Gastroesophageal sphincter (tissue), 4 donors: ENCODE measurements around the gene ZBTB34. TPM values are rescaled to one million over a fixed set of nuclear protein-coding genes. Genes with fewer than 3 reads are reported as not detected.

Source experiments
- ATAC-seq: fragments of 150-250 bp; one replicate; pipeline ENCODE4 v1.9.1; 2016; ENCODE audit warnings: mild to moderate bottlenecking, moderate library complexity
- H3K27ac ChIP-seq, 4 donors: fragments of 200-600 bp; sonication (generic) in 3 of 4; 1 replicate in 3 of 4; 2 replicates in 1 of 4; pipeline ENCODE4 v1.5.1; 2016 to 2019
- H3K27me3 ChIP-seq: fragments of 200-600 bp; sonication (generic); one replicate; pipeline ENCODE4 v1.5.1; 2019
- H3K36me3 ChIP-seq, 2 donors: fragments of 200-600 bp; sonication (generic); one replicate each; pipeline ENCODE4 v1.5.1; 2019; ENCODE audit warnings: control low read depth in 1 of 2
- H3K4me1 ChIP-seq, 3 donors: fragments of 200-600 bp; sonication (generic); 1 replicate in 2 of 3; 2 replicates in 1 of 3; pipeline ENCODE4 v1.5.1; 2016 to 2019; ENCODE audit warnings: control low read depth in 2 of 3
- H3K4me3 ChIP-seq, 2 donors: fragments of 200-600 bp; sonication (generic); one replicate each; pipeline ENCODE4 v1.5.1; 2019; ENCODE audit warnings: mild to moderate bottlenecking in 1 of 2, moderate library complexity in 1 of 2
- H3K9me3 ChIP-seq, 3 donors: fragments of 200-600 bp; sonication (generic); one replicate each; pipeline ENCODE4 v1.5.1; 2017 to 2019; ENCODE audit warnings: control low read depth in 2 of 3
- CTCF ChIP-seq, 4 experiments: fragments of 200-600 bp in 2 of 4; fragments of 450-650 bp in 2 of 4; sonication (generic) in 1 of 4; IDR thresholded peaks; one replicate each; pipeline ENCODE4 v1.5.1; 2017 to 2019; ENCODE audit warnings: antibody characterized with exemption in 4 of 4, mild to moderate bottlenecking in 2 of 4, moderate library complexity in 2 of 4
- EP300 ChIP-seq: sonication (generic); formaldehyde crosslinking; IDR thresholded peaks from one replicate; pipeline ENCODE4 v1.6.1; 2017; ENCODE audit warnings: antibody characterized with exemption, mild to moderate bottlenecking
- POLR2A ChIP-seq, 2 donors: fragments of 450-650 bp; IDR thresholded peaks; one replicate each; pipeline ENCODE4 v1.6.1; 2017; ENCODE audit warnings: antibody characterized with exemption in 2 of 2, mild to moderate bottlenecking in 2 of 2, moderate library complexity in 1 of 2
- POLR2AphosphoS5 ChIP-seq: sonication (generic); formaldehyde crosslinking; IDR thresholded peaks from one replicate; pipeline ENCODE4 v1.6.1; 2017; ENCODE audit warnings: antibody characterized with exemption
- WGBS, 2 donors: methylation state at CpG; one replicate each; pipeline ENCODE4 v1.1.5; 2018; ENCODE audit warnings: low coverage in 1 of 2; 5-methylcytosine and 5-hydroxymethylcytosine counted together
- total RNA-seq, 4 donors: library from RNA; depleted of rRNA; stranded (reverse); fragments of >200 nt; gene quantifications; one replicate each; pipeline ENCODE4 v1.1.0, GENCODE V29; 2016

The ZBTB34 gene
- total RNA-seq, 4 donors from 2014 or later: 11.0 to 14.2 (median 13.5) TPM

- H3K36me3 ChIP-seq: peaks cover 0 to 20% of the 10 kb centered on the region in 2 donors
- H3K27me3 ChIP-seq: no peaks in the 10 kb centered on the region
- no peaks in the 10 kb centered on the region for H3K4me1 ChIP-seq
- no peak overlapping the region for H3K4me3 ChIP-seq
- TF ChIP-seq EP300: no peak
- TF ChIP-seq CTCF (IDR thresholded peaks at IDR 0.05): no peak
- no peak for TF ChIP-seq POLR2AphosphoS5
- TF ChIP-seq POLR2A (IDR thresholded peaks at IDR 0.05): no peak
- 66 to 77% methylated on average over 7 of the region's 10 CpGs for WGBS, 2 donors
- H3K27ac ChIP-seq: no peak overlapping the region
- no peak for ATAC-seq
- no peaks in the 10 kb centered on the region for H3K9me3 ChIP-seq
Measured at GRCh38 chr9:126842977-126843799, 17.3 kb upstream of the ZBTB34 start.

GRCh38 chr9:126844085-126844484, 16.4 kb upstream of the ZBTB34 start:
- Histone ChIP-seq H3K27me3 (no peaks in the 10 kb centered on the region), H3K27ac (no peak overlapping the region), H3K9me3 (no peaks in the 10 kb centered on the region), H3K4me1 (no peaks in the 10 kb centered on the region), H3K36me3 (peaks cover 0 to 11% of the 10 kb centered on the region in 2 donors), H3K4me3 (no peak overlapping the region)
- TF ChIP-seq POLR2A (IDR thresholded peaks at IDR 0.05): no peak
- no peak for TF ChIP-seq POLR2AphosphoS5
- no peak for TF ChIP-seq CTCF (IDR thresholded peaks at IDR 0.05)
- TF ChIP-seq EP300: no peak
- WGBS, 2 donors: 34 to 39% methylated on average over 3 to 5 of the region's 5 CpGs
- ATAC-seq: no peak

- no peaks in the 10 kb centered on the region for H3K9me3 ChIP-seq
- 89% methylated on average over 5 of the region's 8 CpGs; no CpG with 5 or more reads in 1 of the 2 donors for WGBS, 2 donors
- no peak overlapping the region for H3K4me3 ChIP-seq
- no peak for TF ChIP-seq CTCF (IDR thresholded peaks at IDR 0.05)
- TF ChIP-seq POLR2A (IDR thresholded peaks at IDR 0.05): no peak
- TF ChIP-seq EP300: no peak
- TF ChIP-seq POLR2AphosphoS5: no peak
- no peaks in the 10 kb centered on the region for H3K4me1 ChIP-seq
- ATAC-seq: no peak
- no peaks in the 10 kb centered on the region for H3K36me3 ChIP-seq
- H3K27ac ChIP-seq: no peak overlapping the region
- H3K27me3 ChIP-seq: no peaks in the 10 kb centered on the region
Measured at GRCh38 chr9:126847051-126847450, 13.4 kb upstream of the ZBTB34 start.

GRCh38 chr9:126849591-126850225, 10.7 kb upstream of the ZBTB34 start:
- no peaks in the 10 kb centered on the region for H3K36me3 ChIP-seq
- no peaks in the 10 kb centered on the region for H3K4me1 ChIP-seq
- WGBS, 2 donors: 70 to 76% methylated on average over 4 to 5 of the region's 8 CpGs
- no peak for ATAC-seq
- H3K4me3 ChIP-seq: no peak overlapping the region
- H3K9me3 ChIP-seq: no peaks in the 10 kb centered on the region
- no peak overlapping the region for H3K27ac ChIP-seq
- TF ChIP-seq EP300 (no peak), POLR2A (IDR thresholded peaks at IDR 0.05) (no peak), CTCF (IDR thresholded peaks at IDR 0.05) (no peak), POLR2AphosphoS5 (no peak)
- H3K27me3 ChIP-seq: peaks cover 8% of the 10 kb centered on the region
